GM19239 (cell line): Measurements from ENCODE around the gene AP5B1.
A peak's percentile ranks its signal among the peaks of the same experiment; 100 is the strongest.

Source experiments
- DNase-seq: peaks from one replicate; pipeline ENCODE4 v3.0.0; 2011; ENCODE audit warnings: low spot score; ENCODE audit not compliant: insufficient read length
- FAIRE-seq: peaks from 2 replicates; lab custom pipeline; 2011; peaks lifted over from hg19 to GRCh38; lab: Jason Lieb, UNC

Gene AP5B1

GRCh38 chr11:65780770-65781151, at the start of gene AP5B1:
Gene AP5B1 (minus strand): TSS chr11:65780976. CDS start chr11:65780591, 385 bp downstream.
- FAIRE-seq (no peak), DNase-seq (peak; percentile 96)

- DNase-seq (no peak), FAIRE-seq (no peak)
Measured at GRCh38 chr11:65829459-65829858, 48.7 kb upstream of the AP5B1 start.

GRCh38 chr11:65826984-65827735, 46.4 kb upstream of the AP5B1 start:
- DNase-seq = no peak
- no peak for FAIRE-seq

GRCh38 chr11:65822776-65823528, 42.2 kb upstream of the AP5B1 start:
- DNase-seq (no peak), FAIRE-seq (no peak)

- FAIRE-seq (no peak), DNase-seq (no peak)
Measured at GRCh38 chr11:65821107-65821506, 40.3 kb upstream of the AP5B1 start.

GRCh38 chr11:65817835-65818680, 37.3 kb upstream of the AP5B1 start:
- peak; percentile 94 for FAIRE-seq
- DNase-seq = peak; percentile 96

GRCh38 chr11:65817312-65817834, 36.6 kb upstream of the AP5B1 start:
- DNase-seq (no peak), FAIRE-seq (peak; percentile 39)

- FAIRE-seq (no peak), DNase-seq (no peak)
Measured at GRCh38 chr11:65816696-65817095, 35.9 kb upstream of the AP5B1 start.

- DNase-seq (no peak), FAIRE-seq (no peak)
Measured at GRCh38 chr11:65814986-65815565, 34.3 kb upstream of the AP5B1 start.

- DNase-seq (no peak), FAIRE-seq (no peak)
Measured at GRCh38 chr11:65814131-65814985, 33.6 kb upstream of the AP5B1 start.

GRCh38 chr11:65811764-65812475, 31.1 kb upstream of the AP5B1 start:
- DNase-seq (no peak), FAIRE-seq (no peak)

- DNase-seq (no peak), FAIRE-seq (no peak)
Measured at GRCh38 chr11:65810046-65810868, 29.5 kb upstream of the AP5B1 start.

- DNase-seq = no peak
Measured at GRCh38 chr11:65809496-65809895, 28.7 kb upstream of the AP5B1 start.

GRCh38 chr11:65808744-65809341, 28.1 kb upstream of the AP5B1 start:
- FAIRE-seq = no peak
- DNase-seq = no peak

More at GRCh38 chr11:65809496-65809895, 28.7 kb upstream of the AP5B1 start:
- no peak for FAIRE-seq

GRCh38 chr11:65806979-65807378, 26.2 kb upstream of the AP5B1 start:
- FAIRE-seq = no peak
- DNase-seq = no peak

GRCh38 chr11:65803797-65804492, 23.2 kb upstream of the AP5B1 start:
- DNase-seq (no peak), FAIRE-seq (no peak)

GRCh38 chr11:65802841-65803240, 22.1 kb upstream of the AP5B1 start:
- FAIRE-seq = peak; percentile 79

More at GRCh38 chr11:65802841-65803240, 22.1 kb upstream of the AP5B1 start:
- peak; percentile 62 for DNase-seq
